IMR-90 (cell line): Measurements from ENCODE around the gene TTC23L. TPM values are rescaled to one million over a fixed set of nuclear protein-coding genes. Genes with fewer than 3 reads are reported as not detected.

ENCODE experiments used
- ATAC-seq: fragments of 200-7000 bp; cut with Tn5 transposase; 2 replicates; pipeline ENCODE4 v1.9.1; 2020; ENCODE audit warnings: low read depth, mild to moderate bottlenecking, moderate library complexity
- Bru-seq: library from RNA; stranded (reverse); fragments of 400-500 nt; gene quantifications from one replicate; lab custom pipeline; 2021; lab: Mats Ljungman, UMichigan
- BruChase-seq, 2 experiments: library from RNA; stranded (reverse); fragments of 400-500 nt; gene quantifications; one replicate each; lab custom pipeline; 2021; lab: Mats Ljungman, UMichigan
- BruUV-seq: library from RNA; stranded (reverse); fragments of 400-500 nt; replicated peaks from 2 replicates; lab custom pipeline; 2021; lab: Mats Ljungman, UMichigan
- CTCF ChIA-PET: fragments of 300-600 bp; formaldehyde crosslinking; extraction: SDS; loops from one replicate; lab custom pipeline; 2021; ENCODE audit warnings: antibody characterized with exemption; lab: Yijun Ruan, JAX
- POLR2A ChIA-PET: fragments of 300-600 bp; sonication (Branson Sonifier 250); formaldehyde crosslinking; loops from one replicate; lab custom pipeline; 2022; ENCODE audit warnings: antibody characterized with exemption; ENCODE audit not compliant: unreplicated experiment; lab: Charles Lee
- DNase-seq: peaks from one replicate; pipeline ENCODE4 v3.0.0; 2013
- H2AFZ ChIP-seq: replicated peaks from 2 replicates; pipeline ENCODE3; 2013; ENCODE audit warnings: low read length, mild to moderate bottlenecking; ENCODE audit not compliant: poor library complexity
- H2AK5ac ChIP-seq: 2 replicates; pipeline ENCODE4 v1.6.1; 2013; ENCODE audit warnings: low read depth, low read length, inconsistent platforms
- H2AK9ac ChIP-seq: replicated peaks from 2 replicates; pipeline ENCODE3; 2013; ENCODE audit warnings: mild to moderate bottlenecking, low read depth, low read length, moderate library complexity; ENCODE audit not compliant: poor library complexity
- H2BK120ac ChIP-seq: 2 replicates; pipeline ENCODE4 v1.6.1; 2013; ENCODE audit warnings: low read depth, low read length, inconsistent platforms
- H2BK15ac ChIP-seq: 3 replicates; pipeline ENCODE4 v1.6.1; 2013; ENCODE audit warnings: low read depth, low read length, inconsistent platforms
- H2BK20ac ChIP-seq: 2 replicates; pipeline ENCODE4 v1.6.1; 2013; ENCODE audit warnings: low read depth, mild to moderate bottlenecking, inconsistent platforms, low read length, moderate library complexity
- H2BK5ac ChIP-seq: 2 replicates; pipeline ENCODE4 v1.6.1; 2013; ENCODE audit warnings: mild to moderate bottlenecking, low read depth, low read length, inconsistent platforms; ENCODE audit not compliant: poor library complexity, severe bottlenecking
- H3K14ac ChIP-seq: replicated peaks from 2 replicates; pipeline ENCODE4 v1.6.1; 2013; ENCODE audit warnings: low read depth, low read length, inconsistent platforms
- H3K18ac ChIP-seq: 2 replicates; pipeline ENCODE4 v1.6.1; 2013; ENCODE audit warnings: low read depth, low read length, control low read depth
- H3K23ac ChIP-seq: 2 replicates; pipeline ENCODE4 v1.6.1; 2013; ENCODE audit warnings: low read depth, low read length, inconsistent platforms
- H3K27ac ChIP-seq: 2 replicates; pipeline ENCODE4 v1.5.1; 2013; ENCODE audit warnings: mild to moderate bottlenecking, control low read depth, low read length; ENCODE audit not compliant: insufficient read depth
- H3K27me3 ChIP-seq: 2 replicates; pipeline ENCODE4 v1.6.1; 2013; ENCODE audit warnings: low read length; ENCODE audit not compliant: control insufficient read depth, insufficient read depth
- H3K36me3 ChIP-seq: 2 replicates; pipeline ENCODE4 v1.6.1; 2013; ENCODE audit warnings: low read length, mixed read lengths; ENCODE audit not compliant: control insufficient read depth, insufficient read depth
- H3K4ac ChIP-seq: 2 replicates; pipeline ENCODE4 v1.6.1; 2013; ENCODE audit warnings: low read depth, low read length, inconsistent platforms
- H3K4me1 ChIP-seq: 2 replicates; pipeline ENCODE4 v1.6.1; 2013; ENCODE audit warnings: low read length, mixed read lengths; ENCODE audit not compliant: control insufficient read depth, insufficient read depth
- H3K4me2 ChIP-seq: 2 replicates; pipeline ENCODE4 v1.6.1; 2013; ENCODE audit warnings: low read depth, mild to moderate bottlenecking, control low read depth, low read length, moderate library complexity
- H3K4me3 ChIP-seq: 2 replicates; pipeline ENCODE4 v1.5.1; 2013; ENCODE audit warnings: low read depth, mild to moderate bottlenecking, control low read depth, low read length, moderate library complexity; ENCODE audit not compliant: insufficient read depth
- H3K56ac ChIP-seq: 2 replicates; pipeline ENCODE4 v1.6.1; 2013; ENCODE audit warnings: low read length, inconsistent platforms; ENCODE audit not compliant: insufficient read depth; ENCODE audit errors: extremely low read depth
- H3K79me1 ChIP-seq, 2 experiments: 2 replicates each; pipeline ENCODE4 v1.6.1; 2013; ENCODE audit warnings: low read length in 2 of 2, inconsistent platforms in 1 of 2, low read depth in 1 of 2
- H3K9ac ChIP-seq: 2 replicates; pipeline ENCODE4 v1.6.1; 2013; ENCODE audit warnings: low read depth, low read length, control low read depth
- H3K9me1 ChIP-seq: 2 replicates; pipeline ENCODE4 v1.6.1; 2013; ENCODE audit warnings: low read length, inconsistent platforms; ENCODE audit not compliant: insufficient read depth
- H3K9me3 ChIP-seq: 2 replicates; pipeline ENCODE4 v1.6.1; 2013; ENCODE audit warnings: low read length; ENCODE audit not compliant: control insufficient read depth, insufficient read depth
- H4K20me1 ChIP-seq: 2 replicates; pipeline ENCODE4 v1.6.1; 2013; ENCODE audit warnings: low read length, inconsistent platforms; ENCODE audit not compliant: insufficient read depth
- H4K5ac ChIP-seq: 2 replicates; pipeline ENCODE4 v1.6.1; 2013; ENCODE audit warnings: mild to moderate bottlenecking, low read depth, low read length, control low read depth
- H4K8ac ChIP-seq, 2 experiments: 2 replicates each; pipeline ENCODE4 v1.6.1; 2013; ENCODE audit warnings: low read depth in 2 of 2, low read length in 2 of 2, control low read depth in 1 of 2, inconsistent platforms in 1 of 2
- H4K91ac ChIP-seq: 2 replicates; pipeline ENCODE4 v1.6.1; 2013; ENCODE audit warnings: low read depth, low read length, inconsistent platforms; ENCODE audit not compliant: insufficient read depth
- BHLHE40 ChIP-seq: fragments of 150-350 bp; IDR thresholded peaks from 2 replicates; pipeline ENCODE4 v1.6.1; 2016; ENCODE audit warnings: mild to moderate bottlenecking, low read depth, low read length
- CEBPB ChIP-seq: IDR thresholded peaks from 2 replicates; pipeline ENCODE4 v1.6.1; 2012; ENCODE audit warnings: low read depth, low read length, improper control_type of control experiment
- CHD1 ChIP-seq: IDR thresholded peaks from 2 replicates; pipeline ENCODE4 v1.6.1; 2012; ENCODE audit warnings: low read depth, low read length, improper control_type of control experiment
- MAZ ChIP-seq: IDR thresholded peaks from 2 replicates; pipeline ENCODE4 v1.6.1; 2012; ENCODE audit warnings: low read depth, mild to moderate bottlenecking, low read length, improper control_type of control experiment, moderate library complexity, borderline replicate concordance
- MXI1 ChIP-seq: IDR thresholded peaks from 2 replicates; pipeline ENCODE4 v1.6.1; 2012; ENCODE audit warnings: low read depth, mild to moderate bottlenecking, low read length, moderate library complexity, borderline replicate concordance
- POLR2A ChIP-seq: IDR thresholded peaks from 2 replicates; pipeline ENCODE4 v1.6.1; 2012; ENCODE audit warnings: mild to moderate bottlenecking, low read depth, low read length
- RAD21 ChIP-seq: IDR thresholded peaks from 2 replicates; pipeline ENCODE4 v1.6.1; 2012; ENCODE audit warnings: low read length, improper control_type of control experiment
- RFX5 ChIP-seq: IDR thresholded peaks from 2 replicates; pipeline ENCODE4 v1.8.0; 2012; ENCODE audit warnings: low read depth, mild to moderate bottlenecking, low read length, moderate library complexity
- SMC3 ChIP-seq: fragments of 150-350 bp; IDR thresholded peaks from 2 replicates; pipeline ENCODE4 v1.6.1; 2016; ENCODE audit warnings: low read depth, mild to moderate bottlenecking, antibody characterized with exemption, low read length, moderate library complexity
- WGBS, 2 experiments: methylation state at CpG; one replicate each; pipeline versions ENCODE4 v1.1.5 to v1.1.7; 2013; ENCODE audit warnings: missing lambda C conversion rate in 2 of 2; ENCODE audit not compliant: insufficient read length in 1 of 2; ENCODE audit errors: extremely low coverage in 2 of 2; 5-methylcytosine and 5-hydroxymethylcytosine counted together
- dilution Hi-C: fragments of 300-500 bp; cut with HindIII; formaldehyde crosslinking; loops from one replicate; pipeline ENCODE4 v1.14.3; 2018; ENCODE audit warnings: low sequenced_read_pairs; ENCODE audit not compliant: unreplicated experiment
- in situ Hi-C: fragments of 300-500 bp; cut with MboI; formaldehyde crosslinking; loops from 3 replicates; pipeline ENCODE4 v1.14.3; 2019; ENCODE audit warnings: low sequenced_read_pairs, inconsistent platforms, mixed read lengths
- intact Hi-C: fragments of 100-400 bp; cut with micrococcal nuclease; formaldehyde crosslinking; loops from 2 replicates; pipeline ENCODE4 v1.10.0; 2022
- long read RNA-seq: library from polyadenylated mRNA; unstranded; transcript quantifications from one replicate; pipeline ENCODE4 v2.0.0, GENCODE V29; 2021; ENCODE audit not compliant: unreplicated experiment
- polyA plus RNA-seq, 3 experiments: library from polyadenylated mRNA; depleted of rRNA; stranded (reverse); fragments of >200 nt; gene quantifications; 2 replicates each; pipeline ENCODE4 v1.2.3, GENCODE V29; 2012; ENCODE audit warnings: low replicate concordance in 1 of 3
- total RNA-seq: library from RNA; depleted of rRNA; stranded (reverse); fragments of >200 nt; gene quantifications from 2 replicates; pipeline ENCODE4 v1.2.3, GENCODE V29; 2012; rRNA removed
- TF ChIP-seq, protein P1 (sequence below): fragments of 150-350 bp; IDR thresholded peaks from 2 replicates; pipeline ENCODE4 v1.6.1; 2016; ENCODE audit warnings: low read depth, mild to moderate bottlenecking, low read length, moderate library complexity, borderline replicate concordance
- TF ChIP-seq, protein P2 (sequence below): fragments of 150-350 bp; IDR thresholded peaks from 2 replicates; pipeline ENCODE4 v1.6.1; 2017; ENCODE audit warnings: mild to moderate bottlenecking, antibody characterized with exemption, low read length, low read depth

TTC23L gene, protein sequence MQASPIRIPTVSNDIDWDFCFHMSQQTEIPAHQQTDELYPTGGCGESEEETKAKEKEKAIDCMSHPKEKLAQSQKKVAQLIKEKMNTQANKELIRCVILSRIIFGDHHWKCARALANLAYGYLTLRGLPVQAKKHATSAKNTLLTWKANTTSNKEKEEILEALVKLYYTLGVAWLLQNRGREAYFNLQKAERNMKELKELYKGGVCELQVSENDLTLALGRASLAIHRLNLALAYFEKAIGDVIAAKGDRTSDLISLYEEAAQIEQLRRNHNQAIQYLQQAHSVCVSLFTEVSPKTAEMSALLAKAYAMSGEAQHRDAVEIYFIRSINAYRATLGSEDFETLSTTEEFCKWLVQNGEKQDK
- total RNA-seq: under 0.01 TPM in 2 replicates
- polyA plus RNA-seq (2012; rRNA removed): not detected in 2 replicates
- polyA plus RNA-seq (2012; cell fraction: cytosol; rRNA removed): 0.03 TPM in 1 of 2 replicates, not detected in the other
- polyA plus RNA-seq (2012; cell fraction: nucleus; rRNA removed; ENCODE audit: low replicate concordance): 0.19 TPM in 1 of 2 replicates, not detected in the other
- Bru-seq, nascent RNA: percentile 32 among the genes with signal in this experiment
- BruChase-seq, experiment 1, labeled RNA remaining after a 6-hour chase: percentile 33 among the genes with signal in this experiment
- percentile 30 among the genes with signal in this experiment for BruChase-seq, experiment 2, labeled RNA remaining after a 2-hour chase
- long read RNA-seq: 0 reads

DNA sequence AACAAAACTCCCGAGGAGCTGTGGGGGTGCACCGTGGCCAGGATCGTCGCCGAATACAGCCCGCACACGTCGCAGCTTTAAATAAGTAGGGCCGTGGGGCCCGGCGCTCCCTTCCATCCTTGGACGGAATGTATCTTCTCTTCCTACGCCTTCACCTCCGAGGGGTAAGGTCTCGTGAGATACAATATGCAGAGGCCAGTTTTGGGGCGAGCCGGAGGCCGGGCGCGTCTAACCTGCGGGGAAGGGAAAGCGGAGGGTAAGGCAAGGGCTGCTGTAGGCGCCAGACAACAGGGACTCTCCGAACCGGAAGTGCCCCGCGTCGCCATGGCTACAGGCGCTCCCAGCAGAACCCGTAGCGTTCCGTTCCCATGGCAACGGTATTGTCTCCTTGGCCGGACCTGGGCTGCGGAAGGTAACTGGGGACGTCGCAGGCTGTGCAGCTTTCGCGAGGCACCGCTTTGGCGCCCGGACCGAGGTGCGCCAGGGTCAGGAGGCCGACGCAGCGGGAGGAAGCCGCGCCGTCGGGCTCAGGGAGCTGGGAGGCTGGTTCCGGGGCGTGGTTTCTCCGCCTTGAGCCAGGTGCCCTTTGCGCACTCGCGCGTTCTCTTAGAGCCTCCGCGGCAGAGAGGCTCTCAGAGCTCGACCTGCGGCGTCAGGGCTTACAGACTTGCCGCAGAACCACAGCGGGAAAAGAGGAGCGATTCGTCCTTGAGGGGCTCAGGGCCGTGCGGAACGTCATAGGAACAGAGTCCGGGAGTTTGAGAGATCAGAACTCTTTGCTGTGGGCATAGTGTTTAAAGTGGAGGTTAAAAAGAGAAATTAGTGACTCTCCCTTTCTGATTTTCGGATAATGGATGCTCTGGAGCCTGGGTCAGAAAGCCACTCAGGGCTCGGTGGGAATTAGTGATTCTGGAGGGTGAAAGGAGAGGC, at the start of gene TTC23L:
TSS of gene TTC23L (plus strand) at position 380 of the 930 bp plus-strand sequence. CDS start 1,508 bp downstream, outside the sequence.
- peak within 1 kb of the TSS; percentile 6; the same call in 1 of the 2 replicates for H3K18ac ChIP-seq
- WGBS, 2 experiments: 1% methylated on average over 48 of the region's 73 CpGs; no CpG with 5 or more reads in 1 of the 2 experiments
- TF ChIP-seq RFX5 (no peak), POLR2A (no peak), RAD21 (no peak), CHD1 (no peak), CEBPB (no peak), BHLHE40 (no peak), MAZ (peak; percentile 11; the same call in 1 of the 2 replicates), MXI1 (peak; percentile 87), SMC3 (no peak)
- TF ChIP-seq, protein P1, sequence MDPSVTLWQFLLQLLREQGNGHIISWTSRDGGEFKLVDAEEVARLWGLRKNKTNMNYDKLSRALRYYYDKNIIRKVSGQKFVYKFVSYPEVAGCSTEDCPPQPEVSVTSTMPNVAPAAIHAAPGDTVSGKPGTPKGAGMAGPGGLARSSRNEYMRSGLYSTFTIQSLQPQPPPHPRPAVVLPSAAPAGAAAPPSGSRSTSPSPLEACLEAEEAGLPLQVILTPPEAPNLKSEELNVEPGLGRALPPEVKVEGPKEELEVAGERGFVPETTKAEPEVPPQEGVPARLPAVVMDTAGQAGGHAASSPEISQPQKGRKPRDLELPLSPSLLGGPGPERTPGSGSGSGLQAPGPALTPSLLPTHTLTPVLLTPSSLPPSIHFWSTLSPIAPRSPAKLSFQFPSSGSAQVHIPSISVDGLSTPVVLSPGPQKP: peak; percentile 89; the same call in 1 of the 2 replicates
- TF ChIP-seq, protein P2, sequence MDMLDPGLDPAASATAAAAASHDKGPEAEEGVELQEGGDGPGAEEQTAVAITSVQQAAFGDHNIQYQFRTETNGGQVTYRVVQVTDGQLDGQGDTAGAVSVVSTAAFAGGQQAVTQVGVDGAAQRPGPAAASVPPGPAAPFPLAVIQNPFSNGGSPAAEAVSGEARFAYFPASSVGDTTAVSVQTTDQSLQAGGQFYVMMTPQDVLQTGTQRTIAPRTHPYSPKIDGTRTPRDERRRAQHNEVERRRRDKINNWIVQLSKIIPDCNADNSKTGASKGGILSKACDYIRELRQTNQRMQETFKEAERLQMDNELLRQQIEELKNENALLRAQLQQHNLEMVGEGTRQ: no peak

More for the DNA sequence above, at the start of gene TTC23L:
- dilution Hi-C loops: no loop called here
- no peak within 1 kb of the TSS for H2BK5ac ChIP-seq
- H3K27ac ChIP-seq: peak within 1 kb of the TSS; percentile 28
- H3K9me3 ChIP-seq: no peaks in the 10 kb centered on the region
- ATAC-seq: peak; percentile 88
- peak within 1 kb of the TSS; percentile 87 for H3K4ac ChIP-seq
- H4K20me1 ChIP-seq: no peaks in the 10 kb centered on the region
- peak within 1 kb of the TSS; percentile 80 for H2BK120ac ChIP-seq
- peak within 1 kb of the TSS; percentile 57 for H3K4me2 ChIP-seq
- CTCF ChIA-PET: interaction anchor here (0.8 kb wide), 1 partner anchor 354 kb away, joined by 3 read pairs; no protein-coding TSS in a partner anchor
- no peaks in the 10 kb centered on the region for H3K27me3 ChIP-seq
- peak within 1 kb of the TSS; percentile 79 for H3K4me3 ChIP-seq
- H3K4me1 ChIP-seq: peaks cover 4% of the 10 kb centered on the region; the same call in 1 of the 2 replicates
- no peak within 1 kb of the TSS for H2AK5ac ChIP-seq
- H3K14ac ChIP-seq: peak within 1 kb of the TSS; percentile 93
- in situ Hi-C loops: no loop called here
- intact Hi-C loops: no loop called here
- H4K5ac ChIP-seq: peak within 1 kb of the TSS; percentile 56
- peak within 1 kb of the TSS; percentile 54; the same call in 1 of the 2 replicates for H4K91ac ChIP-seq
- BruUV-seq: no TSS peak
- no peak within 1 kb of the TSS for H2BK15ac ChIP-seq
- peak within 1 kb of the TSS; percentile 79 for H3K23ac ChIP-seq
- H3K9ac ChIP-seq: peak within 1 kb of the TSS; percentile 68
- H4K8ac ChIP-seq: peak within 1 kb of the TSS; percentile 62 to 95
- DNase-seq: peak; percentile 79
- peak within 1 kb of the TSS; percentile 43 for H2AK9ac ChIP-seq
- POLR2A ChIA-PET: no interaction called here
- peaks cover 8% of the 10 kb centered on the region for H3K36me3 ChIP-seq
- H2AFZ ChIP-seq: peak within 1 kb of the TSS; percentile 99
- peak within 1 kb of the TSS; percentile 36; the same call in 1 of the 2 replicates for H2BK20ac ChIP-seq
- H3K79me1 ChIP-seq: 0 out of 4 replicates have a peak, but pooled peaks cover 0 to 3% of the 10 kb centered on the region in 2 experiments
- no peak within 1 kb of the TSS for H3K56ac ChIP-seq
- peaks cover 7% of the 10 kb centered on the region; the same call in 1 of the 2 replicates for H3K9me1 ChIP-seq
